ENCODE results near the gene APOBEC3B.

GRCh38 chr22:39013942-39014722 is 32.0 kb downstream of the APOBEC3B start, which contains the start of gene APOBEC3C:
- TF ChIP-seq, protein P1, sequence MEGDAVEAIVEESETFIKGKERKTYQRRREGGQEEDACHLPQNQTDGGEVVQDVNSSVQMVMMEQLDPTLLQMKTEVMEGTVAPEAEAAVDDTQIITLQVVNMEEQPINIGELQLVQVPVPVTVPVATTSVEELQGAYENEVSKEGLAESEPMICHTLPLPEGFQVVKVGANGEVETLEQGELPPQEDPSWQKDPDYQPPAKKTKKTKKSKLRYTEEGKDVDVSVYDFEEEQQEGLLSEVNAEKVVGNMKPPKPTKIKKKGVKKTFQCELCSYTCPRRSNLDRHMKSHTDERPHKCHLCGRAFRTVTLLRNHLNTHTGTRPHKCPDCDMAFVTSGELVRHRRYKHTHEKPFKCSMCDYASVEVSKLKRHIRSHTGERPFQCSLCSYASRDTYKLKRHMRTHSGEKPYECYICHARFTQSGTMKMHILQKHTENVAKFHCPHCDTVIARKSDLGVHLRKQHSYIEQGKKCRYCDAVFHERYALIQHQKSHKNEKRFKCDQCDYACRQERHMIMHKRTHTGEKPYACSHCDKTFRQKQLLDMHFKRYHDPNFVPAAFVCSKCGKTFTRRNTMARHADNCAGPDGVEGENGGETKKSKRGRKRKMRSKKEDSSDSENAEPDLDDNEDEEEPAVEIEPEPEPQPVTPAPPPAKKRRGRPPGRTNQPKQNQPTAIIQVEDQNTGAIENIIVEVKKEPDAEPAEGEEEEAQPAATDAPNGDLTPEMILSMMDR (IDR thresholded peaks at IDR 0.05) = no peak
- peak; percentile 33 to 91 for TF ChIP-seq POLR2A (IDR thresholded peaks at IDR 0.05)
